Activated CD8-positive, alpha-beta T cell treated with anti-CD3 and anti-CD28 coated beads for 36 hours (primary cell): ENCODE measurements around the gene CIAO2A. TPM values are rescaled to one million over a fixed set of nuclear protein-coding genes. Genes with fewer than 3 reads are reported as not detected.
"Not testable (repeated sequence)": the region's sequence is repeated elsewhere in the genome, so short reads cannot be mapped to it uniquely, and the experiment has no call there.

Experiments used
- ATAC-seq: fragments of 200-7000 bp; cut with Tn5 transposase; one replicate; pipeline ENCODE4 v1.10.0; 2021; ENCODE audit warnings: mild to moderate bottlenecking, moderate library complexity
- CTCF ChIA-PET: fragments of 350-600 bp; sonication (Branson Sonifier 250); formaldehyde crosslinking; loops from one replicate; lab custom pipeline; 2021; ENCODE audit warnings: antibody characterized with exemption; lab: Charles Lee
- POLR2A ChIA-PET: fragments of 350-600 bp; sonication (Branson Sonifier 250); formaldehyde crosslinking; loops from one replicate; lab custom pipeline; 2021; ENCODE audit warnings: antibody characterized with exemption; lab: Charles Lee
- DNase-seq: peaks from one replicate; pipeline ENCODE4 v3.0.0-alpha.2; 2020
- H3K27ac Mint-ChIP-seq: one replicate; pipeline ENCODE4 v1.8.0; 2021; ENCODE audit warnings: mild to moderate bottlenecking, mixed read lengths
- H3K27me3 Mint-ChIP-seq: one replicate; pipeline ENCODE4 v1.8.0; 2021; ENCODE audit warnings: mixed read lengths
- H3K36me3 Mint-ChIP-seq: one replicate; pipeline ENCODE4 v1.8.0; 2021; ENCODE audit warnings: low read depth, mixed read lengths
- H3K4me1 Mint-ChIP-seq: one replicate; pipeline ENCODE4 v1.8.0; 2021; ENCODE audit warnings: low read depth, mixed read lengths
- H3K4me3 Mint-ChIP-seq: one replicate; pipeline ENCODE4 v1.8.0; 2021; ENCODE audit warnings: mild to moderate bottlenecking, moderate library complexity, mixed read lengths
- H3K9me3 Mint-ChIP-seq: one replicate; pipeline ENCODE4 v1.8.0; 2021; ENCODE audit warnings: mixed read lengths
- CTCF ChIP-seq: fragments of 200-600 bp; IDR thresholded peaks from one replicate; pipeline ENCODE4 v1.8.0; 2022; ENCODE audit warnings: antibody characterized with exemption, mild to moderate bottlenecking
- intact Hi-C: fragments of 100-400 bp; cut with micrococcal nuclease; formaldehyde crosslinking; loops from one replicate; pipeline ENCODE4 v1.10.0; 2022
- total RNA-seq, 2 experiments: library from RNA; stranded (reverse); gene quantifications; one replicate each; pipeline ENCODE4 v1.2.3, GENCODE V29; 2021

Gene CIAO2A
- total RNA-seq, 2 experiments from 2014 or later: 88.3 to 99.4 TPM

GRCh38 chr15:64058279-64058678 lies 35.4 kb downstream of the CIAO2A start:
- intact Hi-C loops: no loop called here
- H3K36me3 Mint-ChIP-seq: no peaks in the 10 kb centered on the region
- no peaks in the 10 kb centered on the region for H3K4me1 Mint-ChIP-seq
- H3K27me3 Mint-ChIP-seq: no peaks in the 10 kb centered on the region
- ChIA-PET POLR2A (no interaction called here), CTCF (no interaction called here)
- no peak overlapping the region for H3K4me3 Mint-ChIP-seq
- ATAC-seq: no peak
- no peaks in the 10 kb centered on the region for H3K9me3 Mint-ChIP-seq
- no peak overlapping the region for H3K27ac Mint-ChIP-seq
- no peak for DNase-seq
- TF ChIP-seq CTCF: no peak

- not testable (repeated sequence) for ATAC-seq, H3K4me1 Mint-ChIP-seq
Measured at GRCh38 chr15:64053674-64054073, 40.0 kb downstream of the CIAO2A start.

GRCh38 chr15:64052925-64053491 lies 40.6 kb downstream of the CIAO2A start:
- intact Hi-C loops: no loop called here
- H3K36me3 Mint-ChIP-seq: no peaks in the 10 kb centered on the region
- no peak overlapping the region for H3K27ac Mint-ChIP-seq
- no peaks in the 10 kb centered on the region for H3K9me3 Mint-ChIP-seq
- H3K27me3 Mint-ChIP-seq: peaks cover 3% of the 10 kb centered on the region
- H3K4me3 Mint-ChIP-seq: no peak overlapping the region
- no peak for TF ChIP-seq CTCF
- ATAC-seq: no peak
- DNase-seq: no peak
- ChIA-PET CTCF (interaction anchor here (0.9 kb wide), 1 partner anchor 13 kb away, joined by 3 read pairs; no protein-coding TSS in a partner anchor), POLR2A (no interaction called here)
- H3K4me1 Mint-ChIP-seq: peaks cover 2% of the 10 kb centered on the region

More at GRCh38 chr15:64053674-64054073, 40.0 kb downstream of the CIAO2A start:
- intact Hi-C loops, DNase-seq, H3K36me3 Mint-ChIP-seq, H3K4me3 Mint-ChIP-seq, H3K27me3 Mint-ChIP-seq, H3K27ac Mint-ChIP-seq, POLR2A ChIA-PET, H3K9me3 Mint-ChIP-seq: not testable (repeated sequence)
- CTCF ChIA-PET: interaction anchor here (0.9 kb wide), 1 partner anchor 12 kb away, joined by 3 read pairs; no protein-coding TSS in a partner anchor

- Mint-ChIP-seq H3K4me1 (peaks cover 6% of the 10 kb centered on the region), H3K27ac (no peak overlapping the region), H3K36me3 (no peaks in the 10 kb centered on the region), H3K9me3 (no peaks in the 10 kb centered on the region), H3K27me3 (peaks cover 6% of the 10 kb centered on the region), H3K4me3 (no peak overlapping the region)
- TF ChIP-seq CTCF: no peak
- DNase-seq (no peak), ATAC-seq (no peak)
- intact Hi-C loops: no loop called here
- ChIA-PET CTCF (interaction anchor here (1.1 to 1.7 kb wide), 4 partner anchors 15 to 360 kb away, joined by 3 to 6 read pairs (median 3); no protein-coding TSS in a partner anchor), POLR2A (no interaction called here)
Measured at GRCh38 chr15:64051407-64052259, 42.0 kb downstream of the CIAO2A start.

- Mint-ChIP-seq H3K4me1 (peaks cover 7% of the 10 kb centered on the region), H3K36me3 (no peaks in the 10 kb centered on the region), H3K4me3 (no peak overlapping the region), H3K27me3 (peaks cover 7% of the 10 kb centered on the region), H3K27ac (no peak overlapping the region), H3K9me3 (no peaks in the 10 kb centered on the region)
- no peak for TF ChIP-seq CTCF
- ATAC-seq (no peak), DNase-seq (no peak)
- intact Hi-C loops: no loop called here
- ChIA-PET CTCF (interaction anchor here (1.1 to 2.8 kb wide), 5 partner anchors 15 to 359 kb away, joined by 3 to 12 read pairs (median 3); no protein-coding TSS in a partner anchor), POLR2A (no interaction called here)
Measured at GRCh38 chr15:64051093-64051402, 42.6 kb downstream of the CIAO2A start.
